ENCODE measurements around the gene GCM1.

GRCh38 chr6:53119349-53119748, 29.3 kb downstream of the GCM1 start:
- TF ChIP-seq CTCF (IDR thresholded peaks at IDR 0.05; ENCODE audit: poor library complexity) (no peak), EZH2 (IDR thresholded peaks at IDR 0.05; ENCODE audit: borderline replicate concordance) (no peak)
